ENCODE data around the gene NPIPB9. TPM values are rescaled to one million over a fixed set of nuclear protein-coding genes. Genes with fewer than 3 reads are reported as not detected.
"Not testable (repeated sequence)": the region's sequence is repeated elsewhere in the genome, so short reads cannot be mapped to it uniquely, and the experiment has no call there.

Gene NPIPB9
- 4.6 and 5.7 TPM in 2 replicates for total RNA-seq

DNA sequence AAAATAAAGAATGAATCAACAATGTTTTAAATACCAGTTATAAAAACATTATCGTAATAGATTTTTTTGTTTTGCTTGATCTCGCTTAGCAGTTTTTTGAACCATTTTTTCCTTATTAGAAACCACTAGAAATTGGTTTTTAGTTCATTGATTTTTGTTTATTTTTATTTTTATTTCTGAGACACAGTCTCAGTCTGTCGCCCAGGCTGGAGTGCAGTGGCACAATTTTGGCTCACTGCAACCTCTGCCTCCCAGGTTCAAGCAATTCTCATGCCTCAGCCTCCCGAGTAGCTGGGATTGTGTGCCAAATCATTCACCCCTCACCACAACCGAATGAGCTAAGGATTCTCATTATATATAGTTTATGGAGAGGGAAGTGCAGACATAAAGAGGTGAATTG, at the start of gene NPIPB9:
TSS of gene NPIPB9 (plus strand) at position 301 of the 400 bp plus-strand sequence.
- H3K4me3 Mint-ChIP-seq; POLR2A ChIA-PET; ATAC-seq (ENCODE audit: low read depth); H3K36me3 Mint-ChIP-seq (ENCODE audit: low read depth); H3K27me3 Mint-ChIP-seq; DNase-seq; H3K4me1 Mint-ChIP-seq; CTCF ChIA-PET; H3K27ac Mint-ChIP-seq; H3K9me3 Mint-ChIP-seq; intact Hi-C loops (cut with micrococcal nuclease): not testable (repeated sequence)

DNA sequence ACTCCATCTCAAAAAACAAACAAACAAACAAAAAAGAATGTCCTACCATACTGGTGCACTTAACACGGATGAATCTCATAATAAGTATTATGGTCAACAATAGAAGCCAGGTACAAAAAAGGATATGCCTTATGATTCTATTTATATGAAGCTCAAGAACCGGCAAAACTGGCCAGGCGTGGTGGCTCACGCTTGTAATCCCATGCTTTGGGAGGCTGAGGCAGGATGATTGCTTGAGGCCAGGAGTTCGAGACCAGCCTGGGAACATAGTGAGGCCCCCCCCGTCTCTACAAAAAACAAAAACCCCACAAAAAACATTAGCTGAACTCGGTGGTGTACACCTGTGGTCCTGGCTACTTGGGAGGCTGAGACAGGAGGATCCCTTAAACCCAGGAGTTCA, 47.3 kb upstream of the NPIPB9 start:
- ATAC-seq (ENCODE audit: low read depth); intact Hi-C loops (cut with micrococcal nuclease); H3K36me3 Mint-ChIP-seq (ENCODE audit: low read depth); POLR2A ChIA-PET; H3K9me3 Mint-ChIP-seq; H3K27me3 Mint-ChIP-seq; H3K4me3 Mint-ChIP-seq; H3K27ac Mint-ChIP-seq; H3K4me1 Mint-ChIP-seq; DNase-seq; CTCF ChIA-PET: not testable (repeated sequence)

DNA sequence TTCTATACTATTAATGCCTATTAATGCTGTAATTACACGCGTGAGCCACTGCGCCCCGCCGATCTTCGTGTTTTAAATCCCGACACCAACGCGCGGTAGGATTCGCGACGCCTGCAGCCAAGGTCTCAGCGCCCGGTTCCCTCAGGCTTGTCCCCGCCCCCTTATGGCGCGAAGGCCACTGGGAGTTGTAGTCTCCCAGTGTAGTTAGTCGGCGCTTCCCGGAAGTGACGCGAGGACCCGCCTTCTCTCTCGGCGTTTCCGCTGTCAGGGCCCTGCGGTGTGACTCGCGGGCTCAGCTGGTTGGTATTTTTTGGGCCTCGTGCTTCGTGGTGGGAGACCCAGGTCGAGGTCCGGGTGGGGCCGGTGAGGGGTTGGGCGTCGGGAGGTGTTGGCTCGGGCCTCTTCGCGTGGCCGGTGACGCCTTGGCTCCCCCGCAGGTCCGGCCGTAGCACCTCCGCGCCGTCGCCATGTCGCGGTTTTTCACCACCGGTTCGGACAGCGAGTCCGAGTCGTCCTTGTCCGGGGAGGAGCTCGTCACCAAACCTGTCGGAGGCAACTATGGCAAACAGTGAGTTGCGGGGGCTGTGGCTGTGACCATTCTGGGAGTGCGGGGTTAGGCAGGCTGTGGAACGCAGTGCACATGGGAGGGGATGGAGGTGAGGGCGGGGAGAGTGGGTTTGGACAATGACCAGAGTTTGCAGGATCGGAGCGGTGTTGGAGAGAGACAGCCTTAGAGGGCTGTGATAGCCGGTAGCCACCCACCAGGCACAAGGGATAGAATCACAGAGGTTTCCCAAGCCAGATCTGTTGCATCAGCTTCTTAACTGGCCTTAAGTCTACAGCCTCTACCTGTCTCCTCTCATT, 40.1 kb upstream of the NPIPB9 start, which contains the start of gene EIF3C:
TSS of gene EIF3C (plus strand) at position 245 of the 864 bp plus-strand sequence. CDS start at position 468, 223 bp downstream.
- H3K27me3 Mint-ChIP-seq; H3K4me3 Mint-ChIP-seq; DNase-seq; intact Hi-C loops (cut with micrococcal nuclease); H3K27ac Mint-ChIP-seq; H3K4me1 Mint-ChIP-seq; CTCF ChIA-PET; H3K9me3 Mint-ChIP-seq; POLR2A ChIA-PET; H3K36me3 Mint-ChIP-seq (ENCODE audit: low read depth): not testable (repeated sequence)
- peak; percentile 99 for ATAC-seq (ENCODE audit: low read depth)

DNA sequence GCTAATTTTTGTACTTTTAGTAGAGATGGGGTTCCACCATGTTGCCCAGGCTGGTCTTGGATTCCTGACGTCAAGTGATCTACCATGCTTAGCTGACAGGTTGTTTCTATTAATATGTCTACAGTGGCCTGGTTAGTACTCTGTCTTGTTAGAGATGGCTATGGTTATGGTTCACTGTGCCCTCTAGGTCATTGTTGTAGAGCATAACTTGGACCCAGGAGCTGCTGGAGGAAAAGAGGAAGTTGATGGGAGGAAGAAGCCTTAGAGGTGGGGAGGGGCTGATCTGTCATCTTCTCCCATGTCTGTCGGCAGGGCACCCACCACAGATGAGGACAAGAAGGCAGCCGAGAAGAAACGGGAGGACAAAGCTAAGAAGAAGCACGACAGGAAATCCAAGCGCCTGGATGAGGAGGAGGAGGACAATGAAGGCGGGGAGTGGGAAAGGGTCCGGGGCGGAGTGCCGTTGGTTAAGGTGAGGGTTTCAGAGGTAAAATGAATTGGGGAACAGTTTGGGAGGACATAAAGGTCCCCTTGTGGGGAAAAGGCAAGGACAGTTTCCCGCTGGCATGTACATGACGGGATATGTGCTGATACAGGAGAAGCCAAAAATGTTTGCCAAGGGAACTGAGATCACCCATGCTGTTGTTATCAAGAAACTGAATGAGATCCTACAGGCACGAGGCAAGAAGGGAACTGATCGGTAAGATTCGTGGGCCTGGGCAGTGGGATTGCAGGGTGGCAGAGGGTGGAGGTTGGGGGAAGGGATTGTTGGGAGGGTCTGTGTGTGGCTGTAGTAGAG, 28.5 kb upstream of the NPIPB9 start:
- intact Hi-C loops (cut with micrococcal nuclease); H3K36me3 Mint-ChIP-seq (ENCODE audit: low read depth); H3K4me1 Mint-ChIP-seq; POLR2A ChIA-PET; H3K27me3 Mint-ChIP-seq; H3K4me3 Mint-ChIP-seq; H3K27ac Mint-ChIP-seq; CTCF ChIA-PET; DNase-seq; H3K9me3 Mint-ChIP-seq: not testable (repeated sequence)
- peak; percentile 34 for ATAC-seq (ENCODE audit: low read depth)

DNA sequence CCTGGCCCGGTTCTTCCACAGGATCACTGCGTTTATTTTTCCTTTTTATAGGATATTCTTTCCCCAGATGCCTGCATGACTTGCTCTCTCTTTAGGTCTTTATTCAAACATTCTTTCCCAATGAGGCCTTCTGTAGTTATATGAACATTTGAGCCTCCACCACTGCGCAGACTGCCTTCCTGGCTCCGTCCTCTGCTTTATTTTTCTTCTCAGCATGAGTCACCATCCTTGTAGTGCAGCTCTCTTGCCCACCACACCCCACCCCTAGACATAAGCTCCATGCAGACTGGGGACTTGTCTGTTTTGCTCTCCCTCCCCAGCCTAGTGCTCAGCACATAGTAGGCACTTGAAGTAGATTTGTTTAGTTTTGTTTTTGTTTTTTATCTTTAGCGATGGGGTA, 20.3 kb upstream of the NPIPB9 start:
- DNase-seq; H3K4me3 Mint-ChIP-seq; H3K9me3 Mint-ChIP-seq; intact Hi-C loops (cut with micrococcal nuclease); H3K27me3 Mint-ChIP-seq; ATAC-seq (ENCODE audit: low read depth); CTCF ChIA-PET; POLR2A ChIA-PET; H3K36me3 Mint-ChIP-seq (ENCODE audit: low read depth); H3K4me1 Mint-ChIP-seq; H3K27ac Mint-ChIP-seq: not testable (repeated sequence)

DNA sequence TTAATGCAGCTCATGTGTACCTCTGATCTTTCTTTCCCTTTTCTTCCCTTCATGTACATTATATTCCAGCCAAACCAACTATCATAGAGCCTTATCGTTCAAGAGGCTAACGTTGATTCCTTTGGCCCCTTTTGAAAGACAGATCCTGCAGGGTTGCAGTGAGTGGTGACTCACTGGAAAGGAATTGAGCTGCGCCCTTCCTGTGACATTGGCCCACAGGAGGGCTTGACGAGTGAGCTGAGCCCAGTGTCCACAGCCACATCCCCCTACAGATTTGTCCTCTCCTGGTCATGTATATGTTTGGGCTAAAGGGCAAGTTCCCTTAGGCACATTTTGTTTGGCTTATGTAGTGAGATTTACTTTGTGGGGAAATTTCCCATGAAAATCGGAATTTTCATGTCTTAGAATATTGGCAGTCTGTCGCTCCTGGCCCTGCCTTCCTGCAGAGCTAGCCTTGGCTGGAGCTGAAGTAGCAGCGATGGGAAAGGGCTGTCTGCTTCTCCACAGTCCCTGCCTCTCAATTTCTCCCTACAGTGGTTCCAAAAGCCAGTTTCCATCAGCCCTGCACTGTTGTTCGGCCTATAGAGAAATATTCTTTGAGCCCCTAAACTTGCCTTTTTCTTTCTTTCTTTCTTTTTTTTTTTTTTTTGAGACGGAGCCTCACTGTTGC, 19.0 kb upstream of the NPIPB9 start:
- H3K4me1 Mint-ChIP-seq; CTCF ChIA-PET; DNase-seq; H3K27me3 Mint-ChIP-seq; POLR2A ChIA-PET; ATAC-seq (ENCODE audit: low read depth); H3K27ac Mint-ChIP-seq; intact Hi-C loops (cut with micrococcal nuclease); H3K36me3 Mint-ChIP-seq (ENCODE audit: low read depth); H3K4me3 Mint-ChIP-seq; H3K9me3 Mint-ChIP-seq: not testable (repeated sequence)

DNA sequence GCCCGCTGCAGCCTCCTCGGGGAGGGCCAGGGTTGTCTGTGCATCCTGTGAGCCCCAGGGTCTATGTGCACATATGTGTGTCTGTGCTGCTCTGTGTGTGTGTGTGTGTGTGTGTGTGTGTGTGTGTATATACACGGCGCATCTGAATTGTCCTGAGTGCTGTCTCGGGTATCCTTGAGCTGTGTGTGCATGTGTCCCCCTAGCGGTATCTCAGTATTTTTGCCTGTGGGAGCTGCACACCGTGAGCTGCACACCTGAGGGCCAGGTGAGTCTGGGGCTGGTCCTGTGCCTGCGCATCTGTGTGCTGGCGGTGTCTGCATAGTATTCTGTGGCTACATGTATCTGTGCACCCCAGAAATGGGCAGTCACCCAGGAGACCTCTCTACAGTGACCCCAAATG, 11.8 kb upstream of the NPIPB9 start:
- POLR2A ChIA-PET, result not testable (repeated sequence)

DNA sequence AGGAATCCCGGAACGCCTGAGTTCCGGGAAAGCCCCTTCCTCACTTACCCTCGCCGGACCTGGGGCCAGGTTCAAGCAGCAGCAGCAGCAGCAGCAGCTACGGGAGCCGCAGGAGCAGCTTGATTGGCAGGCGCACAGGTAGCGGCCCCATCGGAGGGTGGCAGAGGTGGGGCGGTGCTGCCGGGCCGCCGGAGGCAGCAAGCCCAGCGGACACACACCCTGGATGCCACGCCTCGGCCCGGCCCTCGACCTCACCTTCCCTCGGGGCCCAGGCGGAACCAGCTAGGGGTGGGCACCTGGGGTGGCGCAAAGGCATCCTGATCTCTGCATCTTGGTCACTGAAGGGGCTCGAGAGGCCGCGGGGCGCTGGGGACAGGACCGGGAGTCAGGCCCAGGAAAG, 11.0 kb upstream of the NPIPB9 start:
- DNase-seq; H3K4me3 Mint-ChIP-seq; POLR2A ChIA-PET; H3K4me1 Mint-ChIP-seq; intact Hi-C loops (cut with micrococcal nuclease); H3K9me3 Mint-ChIP-seq; CTCF ChIA-PET; H3K36me3 Mint-ChIP-seq (ENCODE audit: low read depth); H3K27ac Mint-ChIP-seq; H3K27me3 Mint-ChIP-seq: not testable (repeated sequence)
- ATAC-seq (ENCODE audit: low read depth), result peak; percentile 31

More for the DNA sequence above, 11.8 kb upstream of the NPIPB9 start:
- H3K9me3 Mint-ChIP-seq; CTCF ChIA-PET; H3K27ac Mint-ChIP-seq; H3K4me3 Mint-ChIP-seq; H3K4me1 Mint-ChIP-seq; H3K27me3 Mint-ChIP-seq; intact Hi-C loops (cut with micrococcal nuclease); H3K36me3 Mint-ChIP-seq (ENCODE audit: low read depth); DNase-seq: not testable (repeated sequence)
- ATAC-seq (ENCODE audit: low read depth), result peak; percentile 70

DNA sequence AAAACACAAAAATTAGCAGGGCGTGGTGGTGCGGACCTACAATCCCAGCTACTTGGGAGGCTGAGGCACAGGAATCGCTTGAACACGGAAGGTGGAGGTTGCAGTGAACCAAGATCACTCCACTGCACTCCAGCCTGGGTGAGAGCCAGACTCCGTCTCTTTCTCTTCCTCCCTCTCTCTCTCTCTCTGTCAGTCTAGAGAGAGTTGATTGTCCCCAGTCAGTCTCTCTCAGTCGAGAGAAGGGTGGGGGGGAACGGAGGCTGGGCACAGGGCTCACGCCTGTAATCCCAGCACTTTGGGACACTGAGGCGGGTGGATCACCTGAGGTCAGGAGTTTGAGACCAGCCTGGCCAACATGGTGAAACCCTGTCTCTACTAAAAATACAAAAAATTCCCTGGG, 10.3 kb upstream of the NPIPB9 start:
- H3K9me3 Mint-ChIP-seq; H3K4me3 Mint-ChIP-seq; CTCF ChIA-PET; DNase-seq; H3K27ac Mint-ChIP-seq; H3K4me1 Mint-ChIP-seq; ATAC-seq (ENCODE audit: low read depth); H3K36me3 Mint-ChIP-seq (ENCODE audit: low read depth); H3K27me3 Mint-ChIP-seq; intact Hi-C loops (cut with micrococcal nuclease); POLR2A ChIA-PET: not testable (repeated sequence)

DNA sequence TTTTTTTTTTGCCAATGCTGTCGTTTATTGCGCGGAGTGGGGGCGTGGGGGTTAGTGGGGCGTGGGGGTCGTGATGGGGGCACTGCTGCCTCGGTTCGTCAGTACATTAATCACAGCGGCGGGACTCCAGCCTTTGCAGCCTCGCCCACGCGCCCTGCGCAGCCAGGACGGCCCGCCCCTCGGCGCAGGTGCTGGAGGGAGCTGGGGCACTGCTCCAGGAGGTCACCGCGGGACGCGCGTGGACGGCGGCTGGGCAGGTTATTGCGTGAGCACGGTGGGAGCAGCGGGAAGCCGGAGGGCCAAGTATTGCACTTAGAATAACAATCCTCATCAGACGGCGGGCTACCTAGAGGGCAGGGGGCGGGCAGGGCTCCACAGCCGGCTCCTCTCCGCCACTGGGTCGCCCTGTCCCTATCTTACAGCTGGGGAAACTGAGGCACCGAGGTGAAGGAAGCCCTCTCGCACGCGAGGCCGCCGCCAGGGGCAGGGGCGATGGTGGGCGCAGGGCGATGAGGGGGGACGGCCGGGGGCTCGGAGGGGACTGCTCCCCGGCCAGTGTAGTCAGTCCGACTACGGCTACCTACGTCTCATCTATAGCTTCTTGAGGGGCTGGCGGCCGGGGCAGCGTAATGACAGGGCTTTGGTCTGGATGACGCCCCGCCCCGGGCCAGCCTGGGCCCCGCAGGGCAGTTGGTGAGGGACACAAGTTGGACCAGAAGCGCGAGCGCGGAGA, 4.8 kb upstream of the NPIPB9 start:
- H3K4me1 Mint-ChIP-seq; ATAC-seq (ENCODE audit: low read depth); POLR2A ChIA-PET; H3K36me3 Mint-ChIP-seq (ENCODE audit: low read depth); H3K4me3 Mint-ChIP-seq; H3K27ac Mint-ChIP-seq; DNase-seq; CTCF ChIA-PET; H3K27me3 Mint-ChIP-seq; intact Hi-C loops (cut with micrococcal nuclease); H3K9me3 Mint-ChIP-seq: not testable (repeated sequence)

DNA sequence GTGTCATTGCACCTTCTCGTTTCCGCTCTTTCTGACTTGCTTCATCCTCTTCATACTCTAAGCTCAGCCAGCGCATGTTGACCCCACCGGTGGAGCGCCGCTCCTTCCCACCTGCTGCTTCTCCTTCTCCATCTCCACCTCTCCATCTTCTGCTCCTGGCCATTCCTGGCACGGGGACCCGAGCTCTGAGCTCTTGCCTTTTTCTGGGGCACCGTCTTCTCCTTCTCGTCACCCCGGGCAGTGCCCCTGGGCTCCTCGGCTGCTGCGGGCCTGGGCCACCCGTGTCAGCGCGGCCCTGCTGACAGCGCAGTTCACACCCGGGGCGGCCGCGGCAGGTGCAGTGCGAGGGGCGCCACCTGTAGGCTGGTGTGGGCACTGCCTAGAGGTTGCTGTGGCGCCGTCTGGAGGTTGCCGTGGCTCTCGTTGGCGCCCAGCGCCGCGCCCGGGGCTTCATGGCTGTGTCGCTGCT, 1.6 kb upstream of the NPIPB9 start:
- peak overlapping the region; percentile 53 for H3K27ac Mint-ChIP-seq
- POLR2A ChIA-PET; CTCF ChIA-PET; H3K9me3 Mint-ChIP-seq; H3K4me1 Mint-ChIP-seq; H3K36me3 Mint-ChIP-seq (ENCODE audit: low read depth); H3K27me3 Mint-ChIP-seq; H3K4me3 Mint-ChIP-seq; intact Hi-C loops (cut with micrococcal nuclease): not testable (repeated sequence)
- ATAC-seq (ENCODE audit: low read depth), result peak; percentile 96
- DNase-seq, result peak; percentile 62

Measured in activated B cell treated with CpG ODN at 0.5 μM for 24 hours (primary cell).